H9 (cell line): ENCODE data around the gene SMYD5. TPM values are rescaled to one million over a fixed set of nuclear protein-coding genes. Genes with fewer than 3 reads are reported as not detected.

ENCODE experiments used
- DNase-seq: peaks from one replicate; pipeline ENCODE4 v3.0.0-alpha.2; 2017
- H2AFZ ChIP-seq: one replicate; pipeline ENCODE4 v1.6.1; 2013; ENCODE audit warnings: mild to moderate bottlenecking, low read length, control low read depth, moderate library complexity
- H2AK5ac ChIP-seq: 2 replicates; pipeline ENCODE4 v1.6.1; 2013; ENCODE audit warnings: low read length, control low read depth, mixed read lengths; ENCODE audit not compliant: insufficient read length
- H2BK120ac ChIP-seq: one replicate; pipeline ENCODE4 v1.6.1; 2013; ENCODE audit warnings: low read depth, mild to moderate bottlenecking, low read length, control low read depth, inconsistent platforms; ENCODE audit not compliant: poor library complexity, severe bottlenecking
- H2BK12ac ChIP-seq: 2 replicates; pipeline ENCODE4 v1.6.1; 2013; ENCODE audit warnings: low read length, control low read depth, mixed read lengths, low read depth; ENCODE audit not compliant: insufficient read length
- H2BK15ac ChIP-seq: 2 replicates; pipeline ENCODE4 v1.6.1; 2013; ENCODE audit warnings: low read depth, low read length, control low read depth
- H2BK20ac ChIP-seq: one replicate; pipeline ENCODE4 v1.6.1; 2013; ENCODE audit warnings: low read depth, mild to moderate bottlenecking, low read length, control low read depth, inconsistent platforms; ENCODE audit not compliant: poor library complexity, severe bottlenecking
- H2BK5ac ChIP-seq: 2 replicates; pipeline ENCODE4 v1.6.1; 2013; ENCODE audit warnings: low read length, control low read depth, mixed read lengths; ENCODE audit not compliant: insufficient read length
- H3K14ac ChIP-seq: 2 replicates; pipeline ENCODE4 v1.6.1; 2013; ENCODE audit warnings: low read length, control low read depth; ENCODE audit not compliant: insufficient read depth
- H3K18ac ChIP-seq: 2 replicates; pipeline ENCODE4 v1.6.1; 2013; ENCODE audit warnings: low read depth, mild to moderate bottlenecking, mixed read lengths, low read length, control low read depth; ENCODE audit not compliant: insufficient read length
- H3K23ac ChIP-seq: 2 replicates; pipeline ENCODE4 v1.6.1; 2013; ENCODE audit warnings: low read length, control low read depth, mixed read lengths, low read depth; ENCODE audit not compliant: insufficient read length
- H3K23me2 ChIP-seq: 2 replicates; pipeline ENCODE4 v1.6.1; 2013; ENCODE audit warnings: low read depth, mild to moderate bottlenecking, mixed read lengths, low read length, control low read depth; ENCODE audit not compliant: insufficient read length, poor library complexity, severe bottlenecking
- H3K27ac ChIP-seq: 2 replicates; pipeline ENCODE4 v1.5.1; 2013; ENCODE audit warnings: low read length, control low read depth, mixed read lengths, low read depth; ENCODE audit not compliant: insufficient read length
- H3K27me3 ChIP-seq: 2 replicates; pipeline ENCODE4 v1.6.1; 2013; ENCODE audit warnings: low read length, control low read depth, inconsistent platforms; ENCODE audit not compliant: insufficient read depth
- H3K4ac ChIP-seq: 2 replicates; pipeline ENCODE4 v1.6.1; 2013; ENCODE audit warnings: low read depth, mild to moderate bottlenecking, control low read depth, inconsistent platforms, low read length, moderate library complexity
- H3K4me1 ChIP-seq: 2 replicates; pipeline ENCODE4 v1.6.1; 2013; ENCODE audit warnings: low read length, control low read depth, inconsistent platforms; ENCODE audit not compliant: insufficient read depth
- H3K4me2 ChIP-seq: 2 replicates; pipeline ENCODE4 v1.6.1; 2013; ENCODE audit warnings: low read length, control low read depth, mixed read lengths; ENCODE audit not compliant: insufficient read length, insufficient read depth
- H3K56ac ChIP-seq: 2 replicates; pipeline ENCODE4 v1.6.1; 2013; ENCODE audit warnings: low read depth, mild to moderate bottlenecking, mixed read lengths, low read length, control low read depth; ENCODE audit not compliant: insufficient read length
- H3K79me1 ChIP-seq: 2 replicates; pipeline ENCODE4 v1.6.1; 2013; ENCODE audit warnings: low read depth, mild to moderate bottlenecking, moderate library complexity, low read length, control low read depth, inconsistent platforms; ENCODE audit not compliant: insufficient read depth, poor library complexity, severe bottlenecking
- H3K79me2 ChIP-seq: 2 replicates; pipeline ENCODE4 v1.6.1; 2013; ENCODE audit warnings: low read length, control low read depth, inconsistent platforms; ENCODE audit not compliant: insufficient read depth
- H3K9ac ChIP-seq: 2 replicates; pipeline ENCODE4 v1.6.1; 2013; ENCODE audit warnings: low read length, control low read depth, mixed read lengths; ENCODE audit not compliant: insufficient read length; ENCODE audit errors: extremely low read depth
- H3K9me3 ChIP-seq: one replicate; pipeline ENCODE4 v1.6.1; 2013; ENCODE audit warnings: low read depth, low read length, inconsistent platforms; ENCODE audit not compliant: control insufficient read depth
- H3T11ph ChIP-seq: one replicate; pipeline ENCODE4 v1.6.1; 2013; ENCODE audit warnings: mild to moderate bottlenecking, low read length, control low read depth, inconsistent platforms
- H4K20me1 ChIP-seq: one replicate; pipeline ENCODE4 v1.6.1; 2013; ENCODE audit not compliant: control insufficient read depth, insufficient read length, insufficient read depth
- H4K5ac ChIP-seq: 2 replicates; pipeline ENCODE4 v1.6.1; 2013; ENCODE audit warnings: low read depth, mild to moderate bottlenecking, mixed read lengths, low read length, control low read depth; ENCODE audit not compliant: insufficient read length
- H4K8ac ChIP-seq: replicated peaks from 2 replicates; pipeline ENCODE4 v1.6.1; 2013; ENCODE audit warnings: low read length, control low read depth, mixed read lengths, low read depth; ENCODE audit not compliant: insufficient read length
- H4K91ac ChIP-seq: 2 replicates; pipeline ENCODE4 v1.6.1; 2013; ENCODE audit warnings: low read depth, mild to moderate bottlenecking, moderate library complexity, mixed read lengths, low read length, control low read depth; ENCODE audit not compliant: insufficient read length
- H3K27ac Mint-ChIP-seq, 3 experiments: 2 replicates in 2 of 3; 3 replicates in 1 of 3; pipeline ENCODE4 v1.8.0; 2020 to 2021; ENCODE audit warnings: mixed read lengths in 3 of 3, mild to moderate bottlenecking in 1 of 3, moderate library complexity in 1 of 3
- H3K27me3 Mint-ChIP-seq: 2 replicates; pipeline ENCODE4 v1.8.0; 2021; ENCODE audit warnings: low read depth, mild to moderate bottlenecking, moderate library complexity, mixed read lengths
- H3K36me3 Mint-ChIP-seq, 3 experiments: 2 replicates in 2 of 3; 3 replicates in 1 of 3; pipeline ENCODE4 v1.8.0; 2020 to 2021; ENCODE audit warnings: low read depth in 3 of 3, mixed read lengths in 3 of 3; ENCODE audit not compliant: insufficient read depth in 1 of 3
- H3K4me1 Mint-ChIP-seq, 2 experiments: 2 replicates each; pipeline ENCODE4 v1.8.0; 2020; ENCODE audit warnings: mixed read lengths in 2 of 2
- H3K4me3 Mint-ChIP-seq, 2 experiments: 2 replicates in 1 of 2; 3 replicates in 1 of 2; pipeline ENCODE4 v1.8.0; 2020 to 2021; ENCODE audit warnings: mild to moderate bottlenecking in 2 of 2, mixed read lengths in 2 of 2, moderate library complexity in 1 of 2
- H3K9me3 Mint-ChIP-seq, 2 experiments: 2 replicates in 1 of 2; 3 replicates in 1 of 2; pipeline ENCODE4 v1.8.0; 2020; ENCODE audit warnings: mild to moderate bottlenecking in 2 of 2, mixed read lengths in 2 of 2, moderate library complexity in 1 of 2
- WGBS: extraction: QIAGEN DNeasy Blood & Tissue Kit; methylation state at CpG from one replicate; pipeline ENCODE4 v1.1.7; 2013; ENCODE audit warnings: missing lambda C conversion rate, low lambda C conversion rate, mixed read lengths; ENCODE audit not compliant: insufficient read length; ENCODE audit errors: extremely low coverage; 5-methylcytosine and 5-hydroxymethylcytosine counted together
- total RNA-seq: library from RNA; stranded (reverse); gene quantifications from 2 replicates; pipeline ENCODE4 v1.2.1, GENCODE V29; 2021
- TF ChIP-seq, protein P1 (sequence below): fragments of 200-600 bp; sonication (generic); conservative IDR thresholded peaks from 3 replicates; pipeline ENCODE4 v1.8.0; 2021; ENCODE audit warnings: antibody characterized with exemption, mild to moderate bottlenecking

Gene SMYD5
- total RNA-seq, 1 experiment from 2014 or later: 45.2 TPM

DNA sequence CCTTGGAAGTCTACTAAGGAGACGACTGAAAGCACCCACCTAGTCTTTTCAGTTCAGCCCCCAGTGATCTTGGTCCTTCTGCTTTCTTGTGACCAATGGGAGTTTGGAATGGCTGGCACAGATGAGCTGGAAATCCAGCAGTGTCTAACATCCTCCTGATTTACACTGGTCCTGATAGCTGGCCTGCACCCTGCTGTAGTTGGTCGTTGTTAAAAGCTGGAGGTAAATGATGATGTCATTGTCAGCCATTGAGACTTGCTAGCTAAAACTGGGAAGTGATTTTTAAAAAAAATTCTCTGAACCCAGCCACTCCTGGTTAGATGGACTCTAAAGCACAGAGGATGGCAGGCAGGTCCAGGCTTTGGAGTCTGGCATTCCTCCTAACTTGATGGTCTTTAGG, 39.4 kb downstream of the SMYD5 start:
- Histone ChIP-seq H3K4ac (no peak overlapping the region), H3K27me3 (no peaks in the 10 kb centered on the region), H2AK5ac (no peak overlapping the region), H3K9ac (no peak overlapping the region), H3K9me3 (no peaks in the 10 kb centered on the region), H2BK120ac (no peak overlapping the region), H3T11ph (no peak overlapping the region), H4K91ac (no peak overlapping the region), H4K8ac (no peak overlapping the region), H3K23ac (no peak overlapping the region), H3K79me1 (no peaks in the 10 kb centered on the region), H2BK15ac (no peak overlapping the region), H3K14ac (no peak overlapping the region), H4K20me1 (no peaks in the 10 kb centered on the region), H3K4me2 (no peak overlapping the region), H3K23me2 (no peaks in the 10 kb centered on the region), H2BK12ac (no peak overlapping the region), H3K4me1 (no peaks in the 10 kb centered on the region), H4K5ac (no peak overlapping the region), H3K56ac (no peak overlapping the region), H2AFZ (no peak overlapping the region), H3K18ac (no peak overlapping the region), H2BK5ac (no peak overlapping the region), H3K79me2 (no peaks in the 10 kb centered on the region), H2BK20ac (no peak overlapping the region), H3K27ac (no peak overlapping the region)
- no peak for DNase-seq
- H3K4me3 Mint-ChIP-seq: no peak overlapping the region
- H3K4me1 Mint-ChIP-seq: peaks cover 10 to 16% of the 10 kb centered on the region in 2 experiments
- no peaks in the 10 kb centered on the region for H3K27me3 Mint-ChIP-seq
- peaks cover 38 to 65% (median 48%) of the 10 kb centered on the region in 3 experiments for H3K36me3 Mint-ChIP-seq
- no CpG with 5 or more reads among the region's 2 CpGs for WGBS
- no peaks in the 10 kb centered on the region; a peak in 1 of 5 replicates for H3K9me3 Mint-ChIP-seq
- TF ChIP-seq, protein P1, sequence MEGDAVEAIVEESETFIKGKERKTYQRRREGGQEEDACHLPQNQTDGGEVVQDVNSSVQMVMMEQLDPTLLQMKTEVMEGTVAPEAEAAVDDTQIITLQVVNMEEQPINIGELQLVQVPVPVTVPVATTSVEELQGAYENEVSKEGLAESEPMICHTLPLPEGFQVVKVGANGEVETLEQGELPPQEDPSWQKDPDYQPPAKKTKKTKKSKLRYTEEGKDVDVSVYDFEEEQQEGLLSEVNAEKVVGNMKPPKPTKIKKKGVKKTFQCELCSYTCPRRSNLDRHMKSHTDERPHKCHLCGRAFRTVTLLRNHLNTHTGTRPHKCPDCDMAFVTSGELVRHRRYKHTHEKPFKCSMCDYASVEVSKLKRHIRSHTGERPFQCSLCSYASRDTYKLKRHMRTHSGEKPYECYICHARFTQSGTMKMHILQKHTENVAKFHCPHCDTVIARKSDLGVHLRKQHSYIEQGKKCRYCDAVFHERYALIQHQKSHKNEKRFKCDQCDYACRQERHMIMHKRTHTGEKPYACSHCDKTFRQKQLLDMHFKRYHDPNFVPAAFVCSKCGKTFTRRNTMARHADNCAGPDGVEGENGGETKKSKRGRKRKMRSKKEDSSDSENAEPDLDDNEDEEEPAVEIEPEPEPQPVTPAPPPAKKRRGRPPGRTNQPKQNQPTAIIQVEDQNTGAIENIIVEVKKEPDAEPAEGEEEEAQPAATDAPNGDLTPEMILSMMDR: no peak
- H3K27ac Mint-ChIP-seq: no peak overlapping the region
